Measurements from ENCODE around the gene PIM3. TPM values are rescaled to one million over a fixed set of nuclear protein-coding genes. Genes with fewer than 3 reads are reported as not detected.

Gene PIM3
- total RNA-seq, 2 donors from 2014 or later: 94.8 to 235 TPM

DNA sequence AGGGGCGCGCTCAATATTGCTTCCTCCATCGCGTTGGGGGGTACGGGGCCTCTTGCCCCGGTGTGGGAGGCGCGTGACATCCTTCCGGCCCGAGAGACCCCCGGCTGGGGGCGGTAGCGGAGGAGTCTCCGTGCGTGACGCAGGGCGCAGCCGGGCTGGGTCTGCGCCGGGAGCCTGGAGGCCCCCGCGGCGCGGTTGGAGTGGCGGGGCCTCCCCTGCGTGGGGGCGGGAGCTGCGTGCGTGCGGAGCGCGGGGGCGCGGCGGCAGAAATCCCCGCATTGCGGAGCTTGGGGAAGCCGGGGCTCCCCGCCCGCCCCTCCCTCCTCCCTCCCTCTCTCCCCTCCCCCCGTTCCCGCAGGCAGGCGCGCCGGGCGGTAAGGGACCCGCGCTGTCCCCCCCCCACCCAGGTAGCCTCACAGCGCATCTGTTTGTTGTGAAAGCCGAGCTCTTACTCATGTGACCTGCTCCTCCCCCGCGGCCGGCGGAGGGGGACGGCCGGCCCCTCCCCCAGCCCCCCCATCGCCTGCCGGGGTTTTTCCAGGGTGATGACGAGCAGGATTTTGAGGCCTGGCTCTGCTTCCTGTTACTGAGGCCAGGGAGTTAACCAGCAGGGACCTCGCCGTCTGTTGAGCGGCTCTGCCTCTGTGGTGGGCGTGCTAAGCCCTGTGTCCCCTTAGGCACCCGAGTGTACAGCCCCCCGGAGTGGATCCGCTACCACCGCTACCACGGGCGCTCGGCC lies 1.6 kb downstream of the PIM3 start:
- ATAC-seq (replicated peaks): peak; percentile 49
- Mint-ChIP-seq H3K4me1 (no peaks in the 10 kb centered on the region), H3K27me3 (no peaks in the 10 kb centered on the region), H3K9me3 (no peaks in the 10 kb centered on the region), H3K4me3 (peak overlapping the region; percentile 87), H3K36me3 (ENCODE audit: low read depth) (peaks cover 56% of the 10 kb centered on the region), H3K27ac (peak overlapping the region; percentile 93)

DNA sequence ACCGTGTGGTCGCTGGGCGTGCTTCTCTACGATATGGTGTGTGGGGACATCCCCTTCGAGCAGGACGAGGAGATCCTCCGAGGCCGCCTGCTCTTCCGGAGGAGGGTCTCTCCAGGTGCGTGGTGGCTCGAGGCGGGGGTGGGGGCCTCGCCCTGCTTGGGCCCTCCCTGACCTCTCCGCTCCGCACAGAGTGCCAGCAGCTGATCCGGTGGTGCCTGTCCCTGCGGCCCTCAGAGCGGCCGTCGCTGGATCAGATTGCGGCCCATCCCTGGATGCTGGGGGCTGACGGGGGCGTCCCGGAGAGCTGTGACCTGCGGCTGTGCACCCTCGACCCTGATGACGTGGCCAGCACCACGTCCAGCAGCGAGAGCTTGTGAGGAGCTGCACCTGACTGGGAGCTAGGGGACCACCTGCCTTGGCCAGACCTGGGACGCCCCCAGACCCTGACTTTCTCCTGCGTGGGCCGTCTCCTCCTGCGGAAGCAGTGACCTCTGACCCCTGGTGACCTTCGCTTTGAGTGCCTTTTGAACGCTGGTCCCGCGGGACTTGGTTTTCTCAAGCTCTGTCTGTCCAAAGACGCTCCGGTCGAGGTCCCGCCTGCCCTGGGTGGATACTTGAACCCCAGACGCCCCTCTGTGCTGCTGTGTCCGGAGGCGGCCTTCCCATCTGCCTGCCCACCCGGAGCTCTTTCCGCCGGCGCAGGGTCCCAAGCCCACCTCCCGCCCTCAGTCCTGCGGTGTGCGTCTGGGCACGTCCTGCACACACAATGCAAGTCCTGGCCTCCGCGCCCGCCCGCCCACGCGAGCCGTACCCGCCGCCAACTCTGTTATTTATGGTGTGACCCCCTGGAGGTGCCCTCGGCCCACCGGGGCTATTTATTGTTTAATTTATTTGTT lies 2.4 kb downstream of the PIM3 start:
- peak overlapping the region; percentile 87 for H3K4me3 Mint-ChIP-seq
- no peaks in the 10 kb centered on the region for H3K4me1 Mint-ChIP-seq
- peaks cover 64% of the 10 kb centered on the region for H3K36me3 Mint-ChIP-seq (ENCODE audit: low read depth)
- H3K27ac Mint-ChIP-seq: peak overlapping the region; percentile 93
- no peaks in the 10 kb centered on the region for H3K9me3 Mint-ChIP-seq
- ATAC-seq (replicated peaks): peak; percentile 13
- no peaks in the 10 kb centered on the region for H3K27me3 Mint-ChIP-seq

DNA sequence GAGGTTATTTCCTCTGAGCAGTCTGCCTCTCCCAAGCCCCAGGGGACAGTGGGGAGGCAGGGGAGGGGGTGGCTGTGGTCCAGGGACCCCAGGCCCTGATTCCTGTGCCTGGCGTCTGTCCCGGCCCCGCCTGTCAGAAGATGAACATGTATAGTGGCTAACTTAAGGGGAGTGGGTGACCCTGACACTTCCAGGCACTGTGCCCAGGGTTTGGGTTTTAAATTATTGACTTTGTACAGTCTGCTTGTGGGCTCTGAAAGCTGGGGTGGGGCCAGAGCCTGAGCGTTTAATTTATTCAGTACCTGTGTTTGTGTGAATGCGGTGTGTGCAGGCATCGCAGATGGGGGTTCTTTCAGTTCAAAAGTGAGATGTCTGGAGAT lies 3.1 kb downstream of the PIM3 start:
- Mint-ChIP-seq H3K36me3 (ENCODE audit: low read depth) (peaks cover 66% of the 10 kb centered on the region), H3K27ac (peak overlapping the region; percentile 93), H3K4me1 (no peaks in the 10 kb centered on the region), H3K27me3 (no peaks in the 10 kb centered on the region), H3K9me3 (no peaks in the 10 kb centered on the region), H3K4me3 (peak overlapping the region; percentile 87)
- no peak for ATAC-seq (replicated peaks)

DNA sequence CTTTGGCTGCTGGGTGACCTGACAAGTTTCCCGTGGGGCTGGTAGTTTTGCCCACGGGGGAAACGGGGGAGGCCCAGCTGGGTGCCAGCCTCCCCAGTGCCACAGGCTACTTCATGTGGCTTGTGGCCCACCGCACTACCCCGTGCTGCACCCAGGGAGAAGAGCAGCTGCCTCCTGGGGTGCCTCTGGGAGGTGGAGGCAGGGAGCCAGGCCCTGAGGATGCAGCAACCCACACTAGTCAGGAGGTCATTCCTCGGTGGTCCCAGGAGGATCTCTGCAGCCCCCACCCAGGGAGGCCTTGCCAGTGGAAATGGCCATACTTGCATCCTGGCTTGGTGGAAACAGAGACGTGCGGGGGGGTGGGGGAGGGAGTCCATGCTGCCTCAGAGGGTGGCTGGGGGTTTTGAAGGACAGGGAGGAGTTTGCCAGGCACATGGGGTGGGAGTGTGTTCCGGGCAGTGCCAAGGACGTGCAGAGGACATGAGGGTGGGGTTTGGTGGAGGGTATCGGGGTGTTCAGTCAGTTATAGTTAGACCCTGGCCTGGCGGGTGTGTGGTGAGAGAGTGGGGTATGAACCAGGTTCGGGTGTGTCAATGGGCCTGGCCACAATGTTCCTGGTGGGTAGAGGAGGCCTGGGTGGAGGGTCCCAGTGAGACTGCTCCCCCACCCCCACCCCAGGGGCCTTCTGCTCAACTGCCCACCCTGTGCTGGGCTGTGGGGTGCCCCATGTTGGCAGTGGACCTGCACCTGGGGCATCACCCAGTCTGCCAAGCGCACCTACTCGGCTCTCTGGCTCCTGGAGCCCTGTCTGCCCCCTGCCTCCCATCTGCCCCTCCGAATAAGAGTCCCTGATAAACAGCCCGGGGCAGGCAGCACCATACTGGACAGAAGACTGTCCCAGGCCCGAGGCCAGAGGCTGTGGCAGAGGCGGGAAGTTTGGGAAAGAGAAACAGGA lies 3.8 kb downstream of the PIM3 start:
- H3K4me1 Mint-ChIP-seq: no peaks in the 10 kb centered on the region

DNA sequence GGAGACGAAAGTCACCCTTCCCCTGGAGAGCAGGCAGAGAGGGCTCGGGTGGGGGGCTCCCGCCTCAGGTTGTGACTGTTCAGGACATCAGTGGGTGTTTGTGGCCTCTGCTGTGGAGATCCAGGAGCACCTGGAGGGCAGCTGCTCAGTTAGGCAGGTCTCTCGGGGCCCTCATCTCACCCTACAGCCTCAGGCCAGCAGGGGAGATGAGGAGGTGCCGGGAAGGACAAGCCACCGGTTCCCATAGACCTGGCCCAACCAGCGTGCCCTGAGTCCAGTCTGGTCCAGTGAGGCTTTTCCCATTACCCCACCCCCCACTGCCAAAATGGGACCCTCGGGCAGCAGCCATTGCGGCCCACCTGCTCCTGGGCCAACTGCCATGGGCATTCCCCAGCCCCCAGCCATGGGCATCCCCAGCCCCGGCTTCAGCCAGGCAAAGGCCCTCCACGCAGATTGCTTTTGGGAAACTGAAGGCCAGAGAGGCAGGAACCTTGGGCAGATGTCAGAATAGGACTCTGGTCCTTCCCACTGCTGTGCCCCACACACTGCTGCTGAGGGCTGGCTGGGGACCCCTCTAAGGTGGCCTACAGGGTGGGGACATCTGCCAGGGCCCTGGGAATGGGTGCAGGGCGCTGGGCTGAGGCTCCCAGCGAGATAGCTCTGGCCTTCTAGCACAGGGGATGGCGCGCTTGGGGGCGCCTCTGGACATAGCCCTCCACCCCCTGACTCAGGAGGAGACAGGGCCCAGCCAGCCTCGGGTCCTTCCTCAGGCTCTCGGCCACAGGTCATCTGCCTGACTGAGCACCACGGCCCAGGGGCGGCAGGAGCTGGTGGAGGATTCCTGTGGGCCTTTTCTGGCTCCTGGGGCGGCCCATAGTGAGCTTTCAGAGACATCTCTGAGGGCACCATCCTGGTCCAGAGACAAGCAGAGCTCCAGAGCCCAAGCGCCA lies 4.8 kb downstream of the PIM3 start:
- Mint-ChIP-seq H3K4me1 (peaks cover under 1% of the 10 kb centered on the region), H3K9me3 (no peaks in the 10 kb centered on the region), H3K36me3 (ENCODE audit: low read depth) (peaks cover 66% of the 10 kb centered on the region), H3K27me3 (no peaks in the 10 kb centered on the region), H3K27ac (peak overlapping the region; percentile 93), H3K4me3 (peak overlapping the region; percentile 87)
- no peak for ATAC-seq (replicated peaks)

More for the DNA sequence above, 3.8 kb downstream of the PIM3 start:
- Mint-ChIP-seq H3K9me3 (no peaks in the 10 kb centered on the region), H3K36me3 (ENCODE audit: low read depth) (peaks cover 66% of the 10 kb centered on the region), H3K27me3 (no peaks in the 10 kb centered on the region), H3K27ac (peak overlapping the region; percentile 93), H3K4me3 (peak overlapping the region; percentile 87)
- ATAC-seq (replicated peaks): no peak

DNA sequence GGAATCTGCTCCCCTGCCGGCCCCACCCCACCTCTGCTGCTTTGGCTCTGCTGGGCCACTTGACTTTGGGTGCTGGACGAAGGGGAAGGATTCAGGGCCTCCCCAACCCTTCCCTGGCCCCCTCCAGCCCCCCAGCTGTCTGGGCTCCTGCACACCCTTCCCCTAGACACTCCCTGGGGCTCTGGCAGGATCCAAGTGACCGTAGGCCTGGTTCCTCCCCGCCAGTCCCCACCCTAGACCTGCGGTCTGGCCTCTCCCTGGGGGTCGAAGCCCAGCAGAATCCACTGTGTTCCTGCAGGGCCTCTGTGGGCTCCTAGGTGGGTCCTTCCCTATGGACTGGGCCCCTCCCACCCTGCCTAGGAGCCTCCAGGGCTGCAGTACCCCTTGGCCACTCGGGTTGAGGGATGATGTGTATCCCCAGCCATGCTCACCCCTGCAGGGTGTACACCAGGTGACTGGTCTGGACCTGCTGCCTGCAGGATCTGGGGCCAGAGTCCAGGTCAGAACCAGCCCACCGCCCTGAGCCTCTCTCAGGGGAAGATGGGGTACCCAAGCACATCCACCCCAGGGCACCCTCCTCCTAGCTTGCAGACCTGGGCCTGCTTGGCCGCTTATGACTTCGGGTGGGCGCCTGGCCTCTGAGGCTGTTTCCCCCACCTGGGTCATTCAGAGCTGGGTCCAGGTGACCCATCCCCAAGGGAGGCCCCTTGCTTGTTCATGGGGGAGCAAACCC lies 5.6 kb downstream of the PIM3 start:
- ATAC-seq (replicated peaks): no peak
- peaks cover 73% of the 10 kb centered on the region for H3K36me3 Mint-ChIP-seq (ENCODE audit: low read depth)
- peak overlapping the region; percentile 87 for H3K4me3 Mint-ChIP-seq
- no peaks in the 10 kb centered on the region for H3K27me3 Mint-ChIP-seq
- H3K4me1 Mint-ChIP-seq: peaks cover 5% of the 10 kb centered on the region
- H3K9me3 Mint-ChIP-seq: no peaks in the 10 kb centered on the region
- H3K27ac Mint-ChIP-seq: peak overlapping the region; percentile 61

DNA sequence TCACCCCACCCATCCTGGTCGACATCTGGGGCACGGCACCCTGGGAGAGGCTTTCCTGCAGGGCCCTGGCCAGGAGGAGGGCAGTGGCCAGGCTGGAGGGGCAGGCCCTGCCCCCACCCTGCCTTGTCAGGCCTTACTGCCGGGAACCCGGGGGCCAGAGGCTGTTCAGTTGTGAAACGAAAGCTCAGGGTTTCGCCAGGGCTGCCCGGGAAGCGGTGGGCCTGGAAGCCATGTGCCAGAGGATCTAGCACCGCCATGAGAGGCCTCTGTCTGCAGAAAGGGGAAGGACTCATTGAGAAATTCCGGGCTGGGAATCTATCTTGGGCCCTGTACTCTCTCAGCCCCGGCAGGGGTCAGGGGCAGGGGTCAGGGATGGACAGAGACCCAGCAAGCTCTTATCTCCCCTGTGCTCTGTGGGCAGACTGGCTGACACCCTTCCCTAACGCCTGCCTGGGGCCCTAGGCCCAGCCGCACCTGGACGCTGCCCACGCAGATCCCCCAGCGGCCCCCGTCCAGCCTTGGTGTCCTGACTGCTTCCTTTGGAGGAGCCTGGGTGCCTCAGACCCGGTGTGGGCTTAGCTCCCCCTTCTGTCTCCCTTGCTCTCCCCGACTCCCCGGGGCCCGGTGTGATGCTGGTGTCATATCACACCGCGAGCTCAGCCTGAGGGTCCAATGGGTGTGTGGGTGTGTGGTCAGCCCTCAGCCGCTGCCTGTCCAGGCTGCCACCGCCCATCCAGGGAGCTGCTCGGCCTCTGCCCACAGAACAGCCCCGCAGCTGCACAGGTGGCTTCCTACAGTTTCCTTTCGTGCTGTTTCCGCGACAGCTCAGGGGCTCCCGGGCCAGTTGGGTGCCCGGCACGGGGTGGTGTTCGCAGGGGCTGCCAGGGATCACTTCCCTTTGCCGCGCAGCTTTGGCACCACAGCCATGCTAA lies 6.5 kb downstream of the PIM3 start:
- ATAC-seq (replicated peaks): no peak
- peak overlapping the region; percentile 82 for H3K27ac Mint-ChIP-seq
- peaks cover 5% of the 10 kb centered on the region for H3K4me1 Mint-ChIP-seq
- peaks cover 65% of the 10 kb centered on the region for H3K36me3 Mint-ChIP-seq (ENCODE audit: low read depth)
- H3K27me3 Mint-ChIP-seq: no peaks in the 10 kb centered on the region
- H3K4me3 Mint-ChIP-seq: peak overlapping the region; percentile 87
- no peaks in the 10 kb centered on the region for H3K9me3 Mint-ChIP-seq

DNA sequence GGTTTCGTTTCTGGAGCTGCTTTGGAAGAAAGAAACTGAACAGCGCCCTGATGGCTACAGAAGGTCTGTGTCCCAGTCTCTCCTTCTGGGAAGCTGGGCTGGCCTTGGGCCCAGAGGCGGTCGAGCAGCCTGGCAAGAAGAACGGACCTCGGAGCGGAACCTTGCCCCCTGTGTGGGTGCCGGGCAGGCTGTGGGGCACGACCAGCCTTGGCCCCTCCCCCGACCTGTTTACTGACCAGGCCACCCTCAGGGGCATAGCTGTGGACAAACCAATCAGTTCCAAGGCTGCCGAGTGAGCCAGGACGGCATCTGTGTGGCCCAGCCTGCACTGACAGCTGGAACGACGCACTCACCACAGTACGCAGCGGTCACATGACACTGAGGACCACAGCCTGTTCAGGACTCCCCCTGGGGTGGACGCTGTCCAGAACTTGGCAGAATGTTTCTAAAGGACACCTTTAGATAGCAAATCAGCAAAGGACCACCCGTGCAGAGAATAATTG lies 7.2 kb downstream of the PIM3 start:
- H3K27me3 Mint-ChIP-seq: no peaks in the 10 kb centered on the region
- peak overlapping the region; percentile 82 for H3K27ac Mint-ChIP-seq
- peaks cover 58% of the 10 kb centered on the region for H3K36me3 Mint-ChIP-seq (ENCODE audit: low read depth)
- peak overlapping the region; percentile 51 for H3K4me3 Mint-ChIP-seq
- peaks cover 5% of the 10 kb centered on the region for H3K4me1 Mint-ChIP-seq
- ATAC-seq (replicated peaks): no peak
- H3K9me3 Mint-ChIP-seq: no peaks in the 10 kb centered on the region

DNA sequence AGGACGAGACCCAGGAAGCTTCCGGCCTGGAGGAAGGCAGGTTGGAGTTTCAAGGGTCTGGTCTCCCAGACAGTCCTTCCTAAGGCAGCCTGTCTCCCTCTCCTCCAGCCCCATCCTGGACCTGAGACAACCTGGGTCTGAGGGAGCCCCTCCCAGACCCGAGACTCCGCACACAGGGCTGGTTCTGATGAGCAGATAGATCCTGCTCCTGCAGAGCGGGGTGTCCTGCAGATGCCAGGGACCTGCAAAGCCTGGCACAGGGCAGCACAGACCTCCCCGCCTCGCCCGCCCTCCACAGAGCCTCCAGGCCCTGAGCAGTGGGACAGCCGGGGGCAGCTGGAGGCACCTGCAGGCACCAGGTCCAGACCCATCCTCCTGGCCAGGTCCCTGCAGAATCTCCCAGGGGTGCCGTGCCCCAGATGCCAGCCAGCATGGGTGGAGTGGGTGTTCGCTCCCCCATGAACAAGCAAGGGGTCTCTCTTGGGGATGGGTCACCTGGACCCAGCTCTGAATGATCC lies 7.8 kb downstream of the PIM3 start:
- ATAC-seq (replicated peaks): no peak
- peaks cover 5% of the 10 kb centered on the region for H3K4me1 Mint-ChIP-seq
- no peaks in the 10 kb centered on the region for H3K27me3 Mint-ChIP-seq
- peak overlapping the region; percentile 82 for H3K27ac Mint-ChIP-seq
- H3K9me3 Mint-ChIP-seq: no peaks in the 10 kb centered on the region
- H3K4me3 Mint-ChIP-seq: peak overlapping the region; percentile 51
- H3K36me3 Mint-ChIP-seq (ENCODE audit: low read depth): peaks cover 52% of the 10 kb centered on the region

DNA sequence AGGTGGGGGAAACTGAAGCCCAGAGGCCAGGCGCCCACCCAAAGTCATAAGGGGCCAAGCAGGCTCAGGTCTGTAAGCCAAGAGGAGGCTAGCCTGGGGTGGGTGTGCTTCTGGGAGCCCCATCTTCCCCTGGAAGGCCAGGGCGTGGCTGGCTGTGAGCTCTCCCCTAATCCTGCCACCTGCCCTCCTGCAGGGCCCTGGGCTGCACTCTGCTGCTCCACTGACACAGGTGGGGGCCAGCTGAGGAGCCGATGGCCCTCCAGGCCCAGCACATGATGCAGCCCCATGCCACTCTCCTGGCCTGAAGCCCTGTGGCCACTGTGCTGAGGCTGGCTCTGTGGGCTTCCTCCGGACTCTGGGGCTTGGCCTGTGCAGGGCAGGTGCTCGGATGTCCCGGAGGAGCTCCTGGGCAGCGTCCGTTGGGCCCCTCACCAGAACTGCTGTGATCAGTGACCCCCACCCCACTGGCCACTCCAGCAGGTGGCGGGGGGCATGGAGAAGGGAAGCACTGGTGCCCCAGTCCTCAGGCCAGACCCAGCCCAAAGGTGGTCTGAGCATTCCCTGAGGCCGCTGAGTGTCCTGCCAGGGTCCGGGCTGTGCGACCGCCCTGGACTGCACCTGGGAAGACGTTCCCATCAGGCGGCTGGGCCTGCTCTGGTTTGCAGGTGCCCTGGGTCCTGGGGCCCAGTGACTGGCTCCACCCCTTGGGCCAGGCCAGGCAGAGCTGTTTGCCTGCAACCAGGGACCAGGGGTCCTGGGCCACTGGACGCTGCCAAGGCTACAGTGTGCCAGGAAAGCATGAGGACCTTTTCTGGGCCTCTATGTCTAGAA lies 8.5 kb downstream of the PIM3 start:
- Mint-ChIP-seq H3K4me3 (peak overlapping the region; percentile 85), H3K36me3 (ENCODE audit: low read depth) (peaks cover 45% of the 10 kb centered on the region), H3K27ac (peak overlapping the region; percentile 54), H3K4me1 (peaks cover 5% of the 10 kb centered on the region), H3K9me3 (no peaks in the 10 kb centered on the region), H3K27me3 (no peaks in the 10 kb centered on the region)
- ATAC-seq (replicated peaks): no peak
